GM12878 (cell line): ENCODE data around the gene SHC4. TPM values are rescaled to one million over a fixed set of nuclear protein-coding genes. Genes with fewer than 3 reads are reported as not detected.

Source experiments
- ATAC-seq: fragments of 200-7000 bp; cut with Tn5 transposase; 3 replicates; pipeline ENCODE4 v1.9.1; 2020; ENCODE audit warnings: mild to moderate bottlenecking, moderate library complexity
- BruUV-seq: library from RNA; stranded (reverse); fragments of 400-500 nt; replicated peaks from 2 replicates; lab custom pipeline; 2021; lab: Mats Ljungman, UMichigan
- CTCF ChIA-PET: fragments of 300-600 bp; sonication (Branson Sonifier 250); formaldehyde crosslinking; extraction: SDS; loops from one replicate; lab custom pipeline; 2021; ENCODE audit warnings: inconsistent platforms; lab: Yijun Ruan, JAX
- POLR2A ChIA-PET: fragments of 350-600 bp; formaldehyde crosslinking; extraction: SDS; loops from one replicate; lab custom pipeline; 2021; ENCODE audit warnings: inconsistent platforms; lab: Charles Lee
- RAD21 ChIA-PET: fragments of 300-600 bp; sonication (Branson Sonifier 250); formaldehyde crosslinking; loops from one replicate; lab custom pipeline; 2023; ENCODE audit warnings: antibody characterized with exemption; ENCODE audit not compliant: unreplicated experiment; lab: Charles Lee
- SMC1A ChIA-PET: fragments of 300-600 bp; sonication (Branson Sonifier 250); formaldehyde crosslinking; loops from one replicate; lab custom pipeline; 2023; ENCODE audit not compliant: unreplicated experiment, uncharacterized antibody; lab: Charles Lee
- DNase-seq: peaks from one replicate; pipeline ENCODE4 v3.0.0-alpha.2; 2011; ENCODE audit warnings: low read depth, low spot score
- FAIRE-seq: peaks from 3 replicates; lab custom pipeline; 2011; peaks lifted over from hg19 to GRCh38; lab: Jason Lieb, UNC
- H2AFZ ChIP-seq: 2 replicates; pipeline ENCODE4 v1.6.0; 2011; ENCODE audit warnings: low read depth, low read length, control low read depth; ENCODE audit not compliant: control insufficient read depth
- H3K27ac ChIP-seq: 2 replicates; pipeline ENCODE4 v1.5.1; 2011; ENCODE audit warnings: control low read depth; ENCODE audit not compliant: control insufficient read depth, insufficient read depth
- H3K27me3 ChIP-seq, 2 experiments: replicated peaks in 1 of 2; 2 replicates each; pipeline versions ENCODE4 v1.6.0 to v1.6.1; 2011; ENCODE audit warnings: low read length in 1 of 2; ENCODE audit not compliant: control insufficient read depth in 2 of 2, insufficient read depth in 2 of 2
- H3K36me3 ChIP-seq, 2 experiments: 2 replicates each; pipeline ENCODE4 v1.5.1; 2011; ENCODE audit warnings: low read length in 1 of 2; ENCODE audit not compliant: control insufficient read depth in 2 of 2, insufficient read depth in 2 of 2
- H3K4me1 ChIP-seq: 2 replicates; pipeline ENCODE4 v1.6.1; 2011; ENCODE audit warnings: mild to moderate bottlenecking, low read length, moderate library complexity, mixed read lengths; ENCODE audit not compliant: control insufficient read depth, insufficient read depth
- H3K4me2 ChIP-seq: 2 replicates; pipeline ENCODE4 v1.6.0; 2011; ENCODE audit warnings: control low read depth; ENCODE audit not compliant: control insufficient read depth, insufficient read depth
- H3K4me3 ChIP-seq: fragments of 200-600 bp; sonication (generic); 2 replicates; pipeline ENCODE4 v1.5.1; 2016
- H3K79me2 ChIP-seq: 2 replicates; pipeline ENCODE4 v1.6.0; 2011; ENCODE audit warnings: low read length; ENCODE audit not compliant: control insufficient read depth, insufficient read depth
- H3K9ac ChIP-seq: 2 replicates; pipeline ENCODE4 v1.8.0; 2011; ENCODE audit warnings: low read length, control low read depth, mixed read lengths; ENCODE audit not compliant: control insufficient read depth, insufficient read depth
- H3K9me3 ChIP-seq: replicated peaks from 3 replicates; pipeline ENCODE4 v1.5.1; 2011; ENCODE audit warnings: mild to moderate bottlenecking, low read length; ENCODE audit not compliant: control insufficient read depth, insufficient read depth
- H4K20me1 ChIP-seq: 2 replicates; pipeline ENCODE4 v1.6.0; 2011; ENCODE audit not compliant: control insufficient read depth, insufficient read depth
- CHD4 ChIP-seq: fragments of 200-600 bp; sonication (generic); IDR thresholded peaks from 2 replicates; pipeline ENCODE4 v1.6.1; 2016; ENCODE audit warnings: mild to moderate bottlenecking
- HSF1 ChIP-seq: fragments of 150-350 bp; IDR thresholded peaks from 2 replicates; pipeline ENCODE4 v1.6.1; 2014; ENCODE audit warnings: mild to moderate bottlenecking, low read depth, low read length
- MAX ChIP-seq: IDR thresholded peaks from 2 replicates; pipeline ENCODE4 v1.6.1; 2012; ENCODE audit warnings: low read depth, low read length, improper control_type of control experiment
- MTA3 ChIP-seq: IDR thresholded peaks from 2 replicates; pipeline ENCODE4 v1.6.1; 2012; ENCODE audit warnings: low read length, inconsistent platforms, borderline replicate concordance
- RFX5 ChIP-seq: IDR thresholded peaks from 2 replicates; pipeline ENCODE4 v1.6.1; 2011; ENCODE audit warnings: low read depth, low read length, improper control_type of control experiment
- SIN3A ChIP-seq: IDR thresholded peaks from 2 replicates; pipeline ENCODE4 v1.6.1; 2012; ENCODE audit warnings: low read depth, low read length, improper control_type of control experiment
- WGBS: methylation state at CpG from one replicate; pipeline ENCODE4 v1.1.6; 2016; ENCODE audit warnings: low lambda C conversion rate; ENCODE audit not compliant: insufficient replicate concordance, insufficient coverage; ENCODE audit errors: missing lambda C conversion rate; 5-methylcytosine and 5-hydroxymethylcytosine counted together
- in situ Hi-C: fragments of 300-500 bp; cut with MboI; formaldehyde crosslinking; loops from 9 replicates; pipeline ENCODE4 v1.14.3; 2018; ENCODE audit warnings: mixed read lengths
- intact Hi-C: fragments of 100-400 bp; cut with micrococcal nuclease; formaldehyde crosslinking; loops from one replicate; pipeline ENCODE4 v1.14.2; 2022; ENCODE audit not compliant: unreplicated experiment
- polyA plus RNA-seq, 11 experiments: library from polyadenylated mRNA; depleted of rRNA in 4 of 11; unstranded in 6 of 11; stranded (reverse) in 5 of 11; fragments of >200 nt; fragmentation: Nextera tagmentation in 4 of 11; fragmentation: Illumina TruSeq in 1 of 11; extraction: Ambion mirVana in 4 of 11; extraction: Trizol in 1 of 11; gene quantifications; 1 replicate in 1 of 11; 2 replicates in 10 of 11; pipeline versions ENCODE4 v1.2.1 to v1.2.3, GENCODE V29; 2011 to 2016; ENCODE audit warnings: inconsistent platforms in 2 of 11, missing spikeins in 2 of 11, low read depth in 1 of 11
- total RNA-seq, 4 experiments: library from RNA; depleted of rRNA in 3 of 4; stranded (reverse); fragments of >200 nt in 3 of 4; fragmentation: Illumina TruSeq in 1 of 4; extraction: Trizol in 1 of 4; gene quantifications; 2 replicates each; pipeline versions ENCODE4 v1.2.1 to v1.2.3, GENCODE V29; 2013 to 2021
- TF ChIP-seq, protein P1 (sequence below): fragments of 450-650 bp; IDR thresholded peaks from 2 replicates; pipeline ENCODE4 v1.6.1; 2016; ENCODE audit warnings: mild to moderate bottlenecking, moderate library complexity, borderline replicate concordance
- TF ChIP-seq, protein P2 (sequence below): IDR thresholded peaks from 2 replicates; pipeline ENCODE4 v1.6.1; 2011; ENCODE audit warnings: mild to moderate bottlenecking, low read depth, low read length, moderate library complexity; ENCODE audit not compliant: insufficient replicate concordance
- TF ChIP-seq, protein P3 (sequence below): fragments of 450-650 bp; IDR thresholded peaks from 2 replicates; pipeline ENCODE4 v1.6.1; 2017; ENCODE audit warnings: mild to moderate bottlenecking
- TF ChIP-seq, protein P4 (sequence below): fragments of 450-650 bp; formaldehyde crosslinking; IDR thresholded peaks from 2 replicates; pipeline ENCODE4 v1.5.0; 2022; ENCODE audit warnings: mild to moderate bottlenecking, missing genetic modification characterization

Gene SHC4
- total and polyA plus RNA-seq, 10 of the 15 experiments (the other 5 are each of a cell fraction or from before 2014, with no cell fraction given): 0.04 to 0.87 (median 0.14) TPM

DNA sequence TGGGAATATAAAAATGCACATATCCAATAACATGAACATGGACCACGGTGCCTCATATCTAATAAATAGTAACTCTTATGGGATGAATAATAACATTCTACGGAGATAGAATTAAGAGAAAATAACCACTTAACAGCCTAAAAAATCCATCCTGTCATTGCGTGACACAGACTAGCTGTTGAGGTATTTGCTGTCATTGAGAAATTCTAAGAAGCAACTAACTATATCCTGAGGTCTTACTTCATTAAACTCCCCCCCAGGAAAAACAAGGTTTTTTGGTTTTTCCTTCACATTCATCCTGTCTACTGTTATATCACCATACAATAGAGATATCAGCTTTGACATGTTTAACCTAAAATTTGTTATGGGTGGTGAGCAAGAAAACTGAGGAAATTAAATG, 167.2 kb downstream of the SHC4 start:
- ChIA-PET SMC1A (interaction anchor here (0.7 to 3.4 kb wide), 4 partner anchors 10 to 24 kb away, joined by 3 to 16 read pairs (median 6); no protein-coding TSS in a partner anchor), POLR2A (interaction anchor here (2.2 to 4.2 kb wide), 2 partner anchors 10 to 14 kb away, joined by 7 to 19 read pairs; partner anchors contain the start of gene CEP152), RAD21 (interaction anchor here (1.1 kb wide), 1 partner anchor 14 kb away, joined by 3 read pairs; the partner anchor contains the start of gene CEP152), CTCF (no interaction called here)
- H2AFZ ChIP-seq: no peak overlapping the region
- H3K27me3 ChIP-seq: no peaks in the 10 kb centered on the region
- no peak for ATAC-seq
- H3K9me3 ChIP-seq: no peaks in the 10 kb centered on the region
- H3K9ac ChIP-seq: no peak overlapping the region
- DNase-seq: no peak
- 100% methylated on average over 3 of the region's 3 CpGs for WGBS
- H3K4me2 ChIP-seq: no peak overlapping the region
- peaks cover 16% of the 10 kb centered on the region for H3K79me2 ChIP-seq
- no peak for FAIRE-seq
- H3K36me3 ChIP-seq: peaks cover 2 to 22% of the 10 kb centered on the region in 2 experiments; a peak in 3 of 4 replicates
- H3K4me1 ChIP-seq: peaks cover 9% of the 10 kb centered on the region
- no peaks in the 10 kb centered on the region for H4K20me1 ChIP-seq
- H3K4me3 ChIP-seq: no peak overlapping the region
- TSS peak; percentile 14 for BruUV-seq
- intact Hi-C loops: loop anchor here (5.0 to 10.0 kb wide), 2 partner anchors 149 to 292 kb away; partner anchors contain the start of gene FBN1
- in situ Hi-C loops: no loop called here
- H3K27ac ChIP-seq: peak overlapping the region; percentile 11; the same call in 1 of the 2 replicates
- TF ChIP-seq, protein P1, sequence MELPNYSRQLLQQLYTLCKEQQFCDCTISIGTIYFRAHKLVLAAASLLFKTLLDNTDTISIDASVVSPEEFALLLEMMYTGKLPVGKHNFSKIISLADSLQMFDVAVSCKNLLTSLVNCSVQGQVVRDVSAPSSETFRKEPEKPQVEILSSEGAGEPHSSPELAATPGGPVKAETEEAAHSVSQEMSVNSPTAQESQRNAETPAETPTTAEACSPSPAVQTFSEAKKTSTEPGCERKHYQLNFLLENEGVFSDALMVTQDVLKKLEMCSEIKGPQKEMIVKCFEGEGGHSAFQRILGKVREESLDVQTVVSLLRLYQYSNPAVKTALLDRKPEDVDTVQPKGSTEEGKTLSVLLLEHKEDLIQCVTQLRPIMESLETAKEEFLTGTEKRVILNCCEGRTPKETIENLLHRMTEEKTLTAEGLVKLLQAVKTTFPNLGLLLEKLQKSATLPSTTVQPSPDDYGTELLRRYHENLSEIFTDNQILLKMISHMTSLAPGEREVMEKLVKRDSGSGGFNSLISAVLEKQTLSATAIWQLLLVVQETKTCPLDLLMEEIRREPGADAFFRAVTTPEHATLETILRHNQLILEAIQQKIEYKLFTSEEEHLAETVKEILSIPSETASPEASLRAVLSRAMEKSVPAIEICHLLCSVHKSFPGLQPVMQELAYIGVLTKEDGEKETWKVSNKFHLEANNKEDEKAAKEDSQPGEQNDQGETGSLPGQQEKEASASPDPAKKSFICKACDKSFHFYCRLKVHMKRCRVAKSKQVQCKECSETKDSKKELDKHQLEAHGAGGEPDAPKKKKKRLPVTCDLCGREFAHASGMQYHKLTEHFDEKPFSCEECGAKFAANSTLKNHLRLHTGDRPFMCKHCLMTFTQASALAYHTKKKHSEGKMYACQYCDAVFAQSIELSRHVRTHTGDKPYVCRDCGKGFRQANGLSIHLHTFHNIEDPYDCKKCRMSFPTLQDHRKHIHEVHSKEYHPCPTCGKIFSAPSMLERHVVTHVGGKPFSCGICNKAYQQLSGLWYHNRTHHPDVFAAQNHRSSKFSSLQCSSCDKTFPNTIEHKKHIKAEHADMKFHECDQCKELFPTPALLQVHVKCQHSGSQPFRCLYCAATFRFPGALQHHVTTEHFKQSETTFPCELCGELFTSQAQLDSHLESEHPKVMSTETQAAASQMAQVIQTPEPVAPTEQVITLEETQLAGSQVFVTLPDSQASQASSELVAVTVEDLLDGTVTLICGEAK: no peak
- TF ChIP-seq, protein P2, sequence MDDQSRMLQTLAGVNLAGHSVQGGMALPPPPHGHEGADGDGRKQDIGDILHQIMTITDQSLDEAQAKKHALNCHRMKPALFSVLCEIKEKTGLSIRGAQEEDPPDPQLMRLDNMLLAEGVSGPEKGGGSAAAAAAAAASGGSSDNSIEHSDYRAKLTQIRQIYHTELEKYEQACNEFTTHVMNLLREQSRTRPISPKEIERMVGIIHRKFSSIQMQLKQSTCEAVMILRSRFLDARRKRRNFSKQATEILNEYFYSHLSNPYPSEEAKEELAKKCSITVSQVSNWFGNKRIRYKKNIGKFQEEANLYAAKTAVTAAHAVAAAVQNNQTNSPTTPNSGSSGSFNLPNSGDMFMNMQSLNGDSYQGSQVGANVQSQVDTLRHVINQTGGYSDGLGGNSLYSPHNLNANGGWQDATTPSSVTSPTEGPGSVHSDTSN: no peak
- no peak for TF ChIP-seq SIN3A
- TF ChIP-seq, protein P3, sequence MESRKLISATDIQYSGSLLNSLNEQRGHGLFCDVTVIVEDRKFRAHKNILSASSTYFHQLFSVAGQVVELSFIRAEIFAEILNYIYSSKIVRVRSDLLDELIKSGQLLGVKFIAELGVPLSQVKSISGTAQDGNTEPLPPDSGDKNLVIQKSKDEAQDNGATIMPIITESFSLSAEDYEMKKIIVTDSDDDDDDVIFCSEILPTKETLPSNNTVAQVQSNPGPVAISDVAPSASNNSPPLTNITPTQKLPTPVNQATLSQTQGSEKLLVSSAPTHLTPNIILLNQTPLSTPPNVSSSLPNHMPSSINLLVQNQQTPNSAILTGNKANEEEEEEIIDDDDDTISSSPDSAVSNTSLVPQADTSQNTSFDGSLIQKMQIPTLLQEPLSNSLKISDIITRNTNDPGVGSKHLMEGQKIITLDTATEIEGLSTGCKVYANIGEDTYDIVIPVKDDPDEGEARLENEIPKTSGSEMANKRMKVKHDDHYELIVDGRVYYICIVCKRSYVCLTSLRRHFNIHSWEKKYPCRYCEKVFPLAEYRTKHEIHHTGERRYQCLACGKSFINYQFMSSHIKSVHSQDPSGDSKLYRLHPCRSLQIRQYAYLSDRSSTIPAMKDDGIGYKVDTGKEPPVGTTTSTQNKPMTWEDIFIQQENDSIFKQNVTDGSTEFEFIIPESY: no peak
- no peak for TF ChIP-seq MTA3
- TF ChIP-seq HSF1: no peak
- no peak for TF ChIP-seq RFX5
- TF ChIP-seq, protein P4, sequence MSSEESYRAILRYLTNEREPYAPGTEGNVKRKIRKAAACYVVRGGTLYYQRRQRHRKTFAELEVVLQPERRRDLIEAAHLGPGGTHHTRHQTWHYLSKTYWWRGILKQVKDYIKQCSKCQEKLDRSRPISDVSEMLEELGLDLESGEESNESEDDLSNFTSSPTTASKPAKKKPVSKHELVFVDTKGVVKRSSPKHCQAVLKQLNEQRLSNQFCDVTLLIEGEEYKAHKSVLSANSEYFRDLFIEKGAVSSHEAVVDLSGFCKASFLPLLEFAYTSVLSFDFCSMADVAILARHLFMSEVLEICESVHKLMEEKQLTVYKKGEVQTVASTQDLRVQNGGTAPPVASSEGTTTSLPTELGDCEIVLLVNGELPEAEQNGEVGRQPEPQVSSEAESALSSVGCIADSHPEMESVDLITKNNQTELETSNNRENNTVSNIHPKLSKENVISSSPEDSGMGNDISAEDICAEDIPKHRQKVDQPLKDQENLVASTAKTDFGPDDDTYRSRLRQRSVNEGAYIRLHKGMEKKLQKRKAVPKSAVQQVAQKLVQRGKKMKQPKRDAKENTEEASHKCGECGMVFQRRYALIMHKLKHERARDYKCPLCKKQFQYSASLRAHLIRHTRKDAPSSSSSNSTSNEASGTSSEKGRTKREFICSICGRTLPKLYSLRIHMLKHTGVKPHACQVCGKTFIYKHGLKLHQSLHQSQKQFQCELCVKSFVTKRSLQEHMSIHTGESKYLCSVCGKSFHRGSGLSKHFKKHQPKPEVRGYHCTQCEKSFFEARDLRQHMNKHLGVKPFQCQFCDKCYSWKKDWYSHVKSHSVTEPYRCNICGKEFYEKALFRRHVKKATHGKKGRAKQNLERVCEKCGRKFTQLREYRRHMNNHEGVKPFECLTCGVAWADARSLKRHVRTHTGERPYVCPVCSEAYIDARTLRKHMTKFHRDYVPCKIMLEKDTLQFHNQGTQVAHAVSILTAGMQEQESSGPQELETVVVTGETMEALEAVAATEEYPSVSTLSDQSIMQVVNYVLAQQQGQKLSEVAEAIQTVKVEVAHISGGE (CRISPR knock-in tag): no peak
- TF ChIP-seq MAX: no peak
- TF ChIP-seq CHD4: no peak
